Stimulated activated CD8-positive, alpha-beta memory T cell treated with anti-CD3 and anti-CD28 coated beads, Interleukin-2, amount 100 ng/mL, for 48 hours (primary cell): Measurements from ENCODE around the gene DRAP1.
"Not testable (repeated sequence)": the region's sequence is repeated elsewhere in the genome, so short reads cannot be mapped to it uniquely, and the experiment has no call there.

Experiments
- DNase-seq, 2 donors: peaks; one replicate each; pipeline ENCODE4 v3.0.0-alpha.2; 2020; ENCODE audit warnings: low read depth in 2 of 2

The DRAP1 gene

GRCh38 chr11:65931773-65932557 is 12.7 kb downstream of the DRAP1 start:
- DNase-seq, result no peak

- DNase-seq, result no peak
Measured at GRCh38 chr11:65932558-65932919, 13.3 kb downstream of the DRAP1 start.

- no peak for DNase-seq
Measured at GRCh38 chr11:65934014-65934413, 14.8 kb downstream of the DRAP1 start.

GRCh38 chr11:65937766-65938165 is 18.5 kb downstream of the DRAP1 start:
- DNase-seq, result no peak

GRCh38 chr11:65941720-65942310 is 22.6 kb downstream of the DRAP1 start:
- no peak for DNase-seq

- no peak for DNase-seq
Measured at GRCh38 chr11:65942531-65942930, 23.3 kb downstream of the DRAP1 start.

GRCh38 chr11:65944191-65944590 is 25.0 kb downstream of the DRAP1 start:
- DNase-seq, result no peak

GRCh38 chr11:65944767-65945166 is 25.5 kb downstream of the DRAP1 start:
- DNase-seq, result no peak

- DNase-seq, result no peak
Measured at GRCh38 chr11:65945430-65945911, 26.2 kb downstream of the DRAP1 start, which contains the start of gene TSGA10IP. TSGA10IP (plus strand) TSS chr11:65945480; CDS start chr11:65945676, 196 bp downstream.

- no peak for DNase-seq
Measured at GRCh38 chr11:65945941-65946558, 26.8 kb downstream of the DRAP1 start.

- DNase-seq, result no peak
Measured at GRCh38 chr11:65946655-65947054, 27.4 kb downstream of the DRAP1 start.

GRCh38 chr11:65947133-65947532 is 27.9 kb downstream of the DRAP1 start:
- no peak for DNase-seq

GRCh38 chr11:65947603-65948125 is 28.4 kb downstream of the DRAP1 start:
- DNase-seq, result no peak

- not testable (repeated sequence) for DNase-seq
Measured at GRCh38 chr11:65950711-65951110, 31.5 kb downstream of the DRAP1 start.

- DNase-seq, result not testable (repeated sequence)
Measured at GRCh38 chr11:65951641-65952040, 32.4 kb downstream of the DRAP1 start.

- DNase-seq, result no peak
Measured at GRCh38 chr11:65952052-65952521, 32.9 kb downstream of the DRAP1 start.

- no peak for DNase-seq
Measured at GRCh38 chr11:65953471-65953870, 34.2 kb downstream of the DRAP1 start.

- no peak for DNase-seq
Measured at GRCh38 chr11:65954771-65955170, 35.5 kb downstream of the DRAP1 start.

- no peak for DNase-seq
Measured at GRCh38 chr11:65958291-65958690, 39.1 kb downstream of the DRAP1 start.

- no peak for DNase-seq
Measured at GRCh38 chr11:65958774-65959420, 39.7 kb downstream of the DRAP1 start.

- DNase-seq, result no peak
Measured at GRCh38 chr11:65960824-65961266, 41.6 kb downstream of the DRAP1 start.
